GM12891 (cell line): Measurements from ENCODE around the gene PUM1.

Experiments used
- PAX5 ChIP-seq: IDR thresholded peaks from 2 replicates; pipeline ENCODE4 v1.6.1; 2011; ENCODE audit warnings: low read length, moderate library complexity, mild to moderate bottlenecking; ENCODE audit not compliant: insufficient read depth, severe bottlenecking
- POLR2A ChIP-seq: IDR thresholded peaks from 2 replicates; pipeline ENCODE4 v1.6.1; 2011; ENCODE audit warnings: low read depth, low read length, control low read depth
- POLR2AphosphoS5 ChIP-seq: IDR thresholded peaks from 2 replicates; pipeline ENCODE4 v1.6.1; 2011; ENCODE audit warnings: low read depth, low read length, control low read depth
- TAF1 ChIP-seq: IDR thresholded peaks from 2 replicates; pipeline ENCODE4 v1.6.1; 2011; ENCODE audit warnings: low read depth, low read length, control low read depth

- no peak for TF ChIP-seq POLR2AphosphoS5
- no peak for TF ChIP-seq TAF1
- no peak for TF ChIP-seq POLR2A
- no peak for TF ChIP-seq PAX5
Measured at GRCh38 chr1:30984991-30985503, 80.5 kb downstream of the PUM1 start.
